Fibroblast of pulmonary artery (primary cell): ENCODE results near the gene EEF1B2.
A peak's percentile ranks its signal among the peaks of the same experiment; 100 is the strongest.
"Not testable (repeated sequence)": the region's sequence is repeated elsewhere in the genome, so short reads cannot be mapped to it uniquely, and the experiment has no call there.

Experiments used
- DNase-seq: peaks from one replicate; pipeline ENCODE4 v3.0.0-alpha.2; 2010; ENCODE audit warnings: low read depth
- H3K4me3 ChIP-seq: replicated peaks from 2 replicates; pipeline ENCODE4 v1.5.1; 2011; ENCODE audit warnings: low read depth, mild to moderate bottlenecking, control low read depth, low read length, moderate library complexity
- CTCF ChIP-seq: IDR thresholded peaks from 2 replicates; pipeline ENCODE4 v1.5.1; 2011; ENCODE audit warnings: mild to moderate bottlenecking, control low read depth, low read length, inconsistent platforms; ENCODE audit errors: missing control alignments

EEF1B2 gene

GRCh38 chr2:206159346-206160124 lies at the start of gene EEF1B2, which contains the start of gene NDUFS1:
EEF1B2 (plus strand) TSS chr2:206159895; CDS start chr2:206159980, 85 bp downstream.
NDUFS1 (minus strand) TSS chr2:206159444; CDS start chr2:206153678, 5,766 bp downstream.
- no peak for TF ChIP-seq CTCF
- DNase-seq, result peak; percentile 99

GRCh38 chr2:206112108-206112507 lies 47.6 kb upstream of the EEF1B2 start:
- no peak overlapping the region for H3K4me3 ChIP-seq
- no peak for TF ChIP-seq CTCF
- no peak for DNase-seq

More at GRCh38 chr2:206159346-206160124, at the start of gene EEF1B2, which contains the start of gene NDUFS1:
- peak within 1 kb of the TSS; percentile 98 for H3K4me3 ChIP-seq

DNA sequence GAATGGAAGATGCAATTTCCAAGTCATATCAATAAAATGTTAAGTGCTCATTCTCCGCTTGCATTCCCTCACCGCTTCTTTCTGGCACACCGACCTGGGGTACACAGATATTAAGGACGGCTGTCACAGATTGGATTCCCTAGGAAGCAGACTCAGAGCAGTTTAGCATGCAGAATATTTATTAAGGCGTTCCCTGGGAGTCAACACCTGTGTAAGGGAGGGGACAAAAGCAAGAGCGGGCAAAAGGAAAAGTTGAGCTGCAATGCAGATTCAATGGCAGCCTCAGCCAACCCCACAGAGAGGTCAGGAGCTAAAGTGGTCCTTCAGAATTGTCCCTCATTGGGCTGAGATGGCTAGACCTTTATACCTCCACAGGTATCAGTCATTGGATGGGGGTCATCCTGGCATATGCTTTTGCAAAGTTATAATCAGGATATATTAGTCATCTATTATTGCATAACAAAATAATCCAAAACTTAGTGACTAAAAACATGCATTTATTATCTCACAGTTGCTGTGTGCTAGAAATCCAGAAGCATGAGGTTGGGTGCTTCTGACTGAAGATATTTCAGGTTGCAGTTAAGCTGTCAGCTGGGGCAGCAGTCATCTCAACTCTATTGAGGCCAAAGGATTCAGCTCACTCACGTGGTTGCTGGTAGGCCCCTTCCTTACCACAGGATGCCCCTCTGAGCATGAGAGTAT lies 46.7 kb upstream of the EEF1B2 start:
- H3K4me3 ChIP-seq, result no peak overlapping the region
- TF ChIP-seq CTCF, result no peak
- peak; percentile 51 for DNase-seq

DNA sequence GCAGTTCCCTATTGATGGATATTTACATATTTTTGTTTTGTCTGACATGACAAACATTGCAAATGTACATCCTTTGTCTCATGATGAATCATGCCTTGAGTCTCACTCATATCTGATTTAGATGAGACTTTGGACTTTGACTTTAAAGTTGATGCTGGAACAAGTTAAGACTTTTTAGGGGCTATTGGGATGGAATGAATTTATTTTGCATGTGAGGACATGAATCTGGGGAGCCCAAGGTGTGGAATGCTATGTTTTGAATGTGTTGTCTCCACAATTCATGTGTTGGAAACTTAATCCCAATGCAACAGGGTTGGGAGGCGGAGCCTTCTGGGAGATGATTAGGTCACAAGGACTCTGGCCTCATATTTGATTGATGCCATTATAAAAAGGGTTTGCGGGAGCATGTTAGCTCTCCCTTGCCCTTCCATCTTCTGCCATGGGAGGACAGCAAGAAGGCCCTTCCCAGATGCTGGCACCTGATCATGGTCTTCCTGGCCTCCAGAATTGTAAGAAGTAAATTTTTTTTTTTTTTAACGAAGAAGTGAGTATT lies 44.6 kb upstream of the EEF1B2 start:
- no peak for DNase-seq
- H3K4me3 ChIP-seq, result no peak overlapping the region
- no peak for TF ChIP-seq CTCF

GRCh38 chr2:206116278-206116677 lies 43.4 kb upstream of the EEF1B2 start:
- TF ChIP-seq CTCF, result no peak

GRCh38 chr2:206122569-206122968 lies 37.1 kb upstream of the EEF1B2 start:
- H3K4me3 ChIP-seq, DNase-seq: not testable (repeated sequence)

More at GRCh38 chr2:206116278-206116677, 43.4 kb upstream of the EEF1B2 start:
- no peak for DNase-seq
- H3K4me3 ChIP-seq, result no peak overlapping the region

GRCh38 chr2:206125901-206126300 lies 33.8 kb upstream of the EEF1B2 start:
- TF ChIP-seq CTCF, result no peak
- no peak overlapping the region for H3K4me3 ChIP-seq
- DNase-seq, result no peak
